Measurements from ENCODE around the gene SMPDL3A. TPM values are rescaled to one million over a fixed set of nuclear protein-coding genes. Genes with fewer than 3 reads are reported as not detected.

SMPDL3A gene
- total and polyA plus RNA-seq, 2 donors (not counting 3 experiments of a cell fraction or from before 2014, with no cell fraction given), result 4.1 to 4.2 TPM

- no peak overlapping the region for H3K27ac ChIP-seq (ENCODE audit: insufficient read depth, low read depth, low read length)
- POLR2A ChIA-PET, result no interaction called here
- H3K36me3 ChIP-seq (ENCODE audit: control insufficient read depth in 2 of 2, extremely low read depth in 1 of 2, insufficient read depth in 2 of 2, low read length in 2 of 2), result no peaks in the 10 kb centered on the region
- H3K27me3 ChIP-seq (ENCODE audit: control insufficient read depth in 2 of 2, insufficient read depth in 2 of 2, low read length in 2 of 2), result no peaks in the 10 kb centered on the region
- no TSS peak for BruUV-seq (replicated peaks)
- H3K79me2 ChIP-seq (ENCODE audit: control insufficient read depth, insufficient read depth, low read length), result no peaks in the 10 kb centered on the region
- DNase-seq (ENCODE audit: low read depth, low spot score) (no peak), FAIRE-seq (no peak)
- no peak overlapping the region for H3K9ac ChIP-seq (replicated peaks; ENCODE audit: extremely low read depth, insufficient read depth, low read length)
- no peaks in the 10 kb centered on the region for H3K9me1 ChIP-seq (replicated peaks; ENCODE audit: control insufficient read depth, extremely low read depth, insufficient read depth, low read length)
- H4K20me1 ChIP-seq (replicated peaks; ENCODE audit: control insufficient read depth, extremely low read depth, insufficient read depth, low read length), result no peaks in the 10 kb centered on the region
- no peaks in the 10 kb centered on the region for H3K9me3 ChIP-seq (replicated peaks; ENCODE audit: control insufficient read depth, insufficient read depth, low read length)
- TF ChIP-seq GATA2 (IDR thresholded peaks at IDR 0.05; ENCODE audit: insufficient read depth, insufficient read length, low read depth, low read length) (no peak), MYC (IDR thresholded peaks at IDR 0.05; ENCODE audit: low read depth, low read length) (no peak), JUN (IDR thresholded peaks at IDR 0.05; ENCODE audit: borderline replicate concordance, insufficient read depth, insufficient read length, low read depth) (no peak), EZH2 (IDR thresholded peaks at IDR 0.05; ENCODE audit: borderline replicate concordance, low read depth, low read length, severe bottlenecking) (no peak), FOS (IDR thresholded peaks at IDR 0.05; ENCODE audit: borderline replicate concordance, insufficient read depth, low read length) (no peak), POLR2AphosphoS5 (IDR thresholded peaks at IDR 0.05; ENCODE audit: insufficient read depth, low read depth, low read length) (no peak), POLR2A (IDR thresholded peaks at IDR 0.05; ENCODE audit: low read depth, low read length) (no peak), MAX (IDR thresholded peaks at IDR 0.05; ENCODE audit: insufficient read depth, insufficient read length) (no peak)
- TF ChIP-seq, protein P1, sequence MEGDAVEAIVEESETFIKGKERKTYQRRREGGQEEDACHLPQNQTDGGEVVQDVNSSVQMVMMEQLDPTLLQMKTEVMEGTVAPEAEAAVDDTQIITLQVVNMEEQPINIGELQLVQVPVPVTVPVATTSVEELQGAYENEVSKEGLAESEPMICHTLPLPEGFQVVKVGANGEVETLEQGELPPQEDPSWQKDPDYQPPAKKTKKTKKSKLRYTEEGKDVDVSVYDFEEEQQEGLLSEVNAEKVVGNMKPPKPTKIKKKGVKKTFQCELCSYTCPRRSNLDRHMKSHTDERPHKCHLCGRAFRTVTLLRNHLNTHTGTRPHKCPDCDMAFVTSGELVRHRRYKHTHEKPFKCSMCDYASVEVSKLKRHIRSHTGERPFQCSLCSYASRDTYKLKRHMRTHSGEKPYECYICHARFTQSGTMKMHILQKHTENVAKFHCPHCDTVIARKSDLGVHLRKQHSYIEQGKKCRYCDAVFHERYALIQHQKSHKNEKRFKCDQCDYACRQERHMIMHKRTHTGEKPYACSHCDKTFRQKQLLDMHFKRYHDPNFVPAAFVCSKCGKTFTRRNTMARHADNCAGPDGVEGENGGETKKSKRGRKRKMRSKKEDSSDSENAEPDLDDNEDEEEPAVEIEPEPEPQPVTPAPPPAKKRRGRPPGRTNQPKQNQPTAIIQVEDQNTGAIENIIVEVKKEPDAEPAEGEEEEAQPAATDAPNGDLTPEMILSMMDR (IDR thresholded peaks at IDR 0.05; ENCODE audit: extremely low read depth in 1 of 2, insufficient read depth in 1 of 2, low read depth in 1 of 2, low read length in 2 of 2), result no peak
- no peak overlapping the region for H2AFZ ChIP-seq (ENCODE audit: low read depth, low read length)
- no peak overlapping the region for H3K4me3 ChIP-seq (replicated peaks in 1 of 3; ENCODE audit: insufficient read depth in 1 of 3, low read depth in 1 of 3, low read length in 3 of 3)
- intact Hi-C loops (cut with micrococcal nuclease) (no loop called here), dilution Hi-C loops (cut with MboI; ENCODE audit: extremely low pct_ligation_motif_present, low sequenced_read_pairs) (no loop called here)
- H3K4me1 ChIP-seq (ENCODE audit: control insufficient read depth, extremely low read depth, insufficient read depth, low read length), result no peaks in the 10 kb centered on the region
- H3K4me2 ChIP-seq (ENCODE audit: insufficient read depth, low read length), result no peak overlapping the region
- CTCF ChIA-PET, result no interaction called here
Observed at GRCh38 chr6:122817766-122818165, 28.7 kb downstream of the SMPDL3A start.

Data from endothelial cell of umbilical vein (primary cell).